ENCODE data around the gene CDC34. TPM values are rescaled to one million over a fixed set of nuclear protein-coding genes. Genes with fewer than 3 reads are reported as not detected.
A peak's percentile ranks its signal among the peaks of the same experiment; 100 is the strongest.

Gene CDC34
- total and polyA plus RNA-seq, 9 of the 15 experiments (the other 6 are each of a cell fraction or from before 2014, with no cell fraction given) = 0.80 to 203 (median 65.5) TPM

- no peak for TF ChIP-seq NFE2 (IDR thresholded peaks at IDR 0.05; ENCODE audit: low read depth)
- TF ChIP-seq ZNF583 (CRISPR knock-in tag; IDR thresholded peaks at IDR 0.05) = no peak
- no peak for TF ChIP-seq ARID2 (IDR thresholded peaks at IDR 0.05)
- TF ChIP-seq ZNF589 (CRISPR knock-in tag; IDR thresholded peaks at IDR 0.05; ENCODE audit: low read depth) = no peak
- TF ChIP-seq KDM2B (CRISPR knock-in tag; IDR thresholded peaks at IDR 0.05) = no peak
- TF ChIP-seq ZFP91 (CRISPR knock-in tag; IDR thresholded peaks at IDR 0.05) = no peak
- no peak for TF ChIP-seq DLX4 (CRISPR knock-in tag; IDR thresholded peaks at IDR 0.05)
- TF ChIP-seq SETDB1 (IDR thresholded peaks at IDR 0.05; ENCODE audit: low read length) = no peak
- TF ChIP-seq ZNF699 (CRISPR knock-in tag; IDR thresholded peaks at IDR 0.05; ENCODE audit: insufficient replicate concordance) = no peak
- TF ChIP-seq ZBTB43 (CRISPR knock-in tag; IDR thresholded peaks at IDR 0.05) = no peak
- no peak; the same call in 1 of the 2 replicates for TF ChIP-seq KLF13 (tag; IDR thresholded peaks at IDR 0.05; ENCODE audit: borderline replicate concordance, low read depth)
- no peak for TF ChIP-seq STAG1 (CRISPR knock-in tag; IDR thresholded peaks at IDR 0.05; ENCODE audit: borderline replicate concordance)
- TF ChIP-seq MCM3 (IDR thresholded peaks at IDR 0.05) = no peak
- TF ChIP-seq CXXC5 (CRISPR knock-in tag; IDR thresholded peaks at IDR 0.05) = peak; percentile 78
- peak; percentile 65 for TF ChIP-seq POU5F1 (IDR thresholded peaks at IDR 0.05; ENCODE audit: borderline replicate concordance, low read depth, low read length, partially characterized antibody)
- TF ChIP-seq NRF1 (conservative IDR thresholded peaks at IDR 0.05 in 1 of 2, IDR thresholded peaks at IDR 0.05 in 1 of 2) = peak in 1 of 2 experiments; percentile 90; a peak in 2 of 4 replicates
- TF ChIP-seq ZBTB49 (CRISPR knock-in tag; IDR thresholded peaks at IDR 0.05; ENCODE audit: borderline replicate concordance) = no peak
- TF ChIP-seq ZMIZ1 (IDR thresholded peaks at IDR 0.05; ENCODE audit: low read depth in 2 of 2, low read length in 2 of 2) = no peak
- no peak for TF ChIP-seq BDP1 (IDR thresholded peaks at IDR 0.05; ENCODE audit: insufficient read depth, insufficient read length)
Observed at GRCh38 chr19:531009-531752, 379 bp upstream of the CDC34 start (continued).

Measured in K562 (cell line).